CD4-positive, alpha-beta T cell treated with Interleukin-15 for 4 hours (primary cell): ENCODE data around the gene CDC25B.
"Not testable (repeated sequence)": the region's sequence is repeated elsewhere in the genome, so short reads cannot be mapped to it uniquely, and the experiment has no call there.

ENCODE experiments used
- DNase-seq: peaks from one replicate; pipeline ENCODE4 v3.0.0-alpha.2; 2020; ENCODE audit warnings: low spot score

CDC25B gene

GRCh38 chr20:3829891-3830290 is 33.8 kb downstream of the CDC25B start:
- not testable (repeated sequence) for DNase-seq

GRCh38 chr20:3836132-3836531 is 40.0 kb downstream of the CDC25B start:
- DNase-seq, result no peak

GRCh38 chr20:3839328-3839727 is 43.2 kb downstream of the CDC25B start:
- DNase-seq, result no peak

GRCh38 chr20:3840201-3840600 is 44.1 kb downstream of the CDC25B start:
- DNase-seq, result not testable (repeated sequence)

- no peak for DNase-seq
Measured at GRCh38 chr20:3842348-3842930, 46.3 kb downstream of the CDC25B start.

- DNase-seq, result no peak
Measured at GRCh38 chr20:3843490-3843889, 47.4 kb downstream of the CDC25B start.

- DNase-seq, result not testable (repeated sequence)
Measured at GRCh38 chr20:3843990-3844619, 48.0 kb downstream of the CDC25B start.

GRCh38 chr20:3846378-3846739 is 50.2 kb downstream of the CDC25B start:
- DNase-seq, result peak; percentile 2

GRCh38 chr20:3846740-3847428 is 50.8 kb downstream of the CDC25B start, which contains the start of gene MAVS:
Gene MAVS, plus strand, starts transcription at chr20:3846834. Its CDS starts 7,791 bp downstream, at chr20:3854625.
- DNase-seq, result peak; percentile 83

GRCh38 chr20:3847429-3847940 is 51.4 kb downstream of the CDC25B start:
- no peak for DNase-seq

GRCh38 chr20:3848565-3848964 is 52.5 kb downstream of the CDC25B start:
- DNase-seq, result no peak

GRCh38 chr20:3854462-3854871 is 58.4 kb downstream of the CDC25B start:
- no peak for DNase-seq
